ENCODE data around the gene PEX11B. TPM values are rescaled to one million over a fixed set of nuclear protein-coding genes. Genes with fewer than 3 reads are reported as not detected.

Gene PEX11B
- total and polyA plus RNA-seq, 2 of the 8 experiments (the other 6 are each of a cell fraction or from before 2014, with no cell fraction given): 9.1 to 15.1 TPM

- peak; percentile 64; the same call in 1 of the 2 replicates for TF ChIP-seq TBP (IDR thresholded peaks at IDR 0.05; ENCODE audit: low read depth, low read length)
Observed at GRCh38 chr1:145964328-145965118, 46.0 kb upstream of the PEX11B start, which contains the start of the genes ANKRD34A and POLR3GL (continued).
